Measurements from ENCODE around the gene SEPHS1. TPM values are rescaled to one million over a fixed set of nuclear protein-coding genes. Genes with fewer than 3 reads are reported as not detected.

SEPHS1 gene
- total RNA-seq, 1 donor from 2014 or later: 34.1 TPM

DNA sequence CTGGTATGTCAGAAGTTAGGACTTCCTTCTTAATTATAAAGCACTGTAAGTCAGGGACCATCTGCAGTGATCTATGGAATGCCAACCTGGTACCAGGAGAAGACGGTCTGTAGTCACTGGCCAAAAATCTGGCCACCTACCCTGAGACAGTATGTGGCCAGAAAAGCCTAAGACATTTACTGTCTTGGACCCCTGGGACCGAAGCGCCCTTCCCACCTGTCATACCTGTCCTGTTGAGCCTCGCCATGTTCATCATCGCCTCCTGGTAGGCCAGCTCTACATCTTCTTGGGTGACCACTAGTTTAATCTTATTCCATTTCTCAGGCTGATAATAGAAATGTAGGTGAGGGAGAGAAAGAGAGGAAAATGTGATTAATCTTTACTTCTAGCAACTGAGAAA, 20.0 kb downstream of the SEPHS1 start:
- DNase-seq (ENCODE audit: low read depth in 2 of 2): no peak

DNA sequence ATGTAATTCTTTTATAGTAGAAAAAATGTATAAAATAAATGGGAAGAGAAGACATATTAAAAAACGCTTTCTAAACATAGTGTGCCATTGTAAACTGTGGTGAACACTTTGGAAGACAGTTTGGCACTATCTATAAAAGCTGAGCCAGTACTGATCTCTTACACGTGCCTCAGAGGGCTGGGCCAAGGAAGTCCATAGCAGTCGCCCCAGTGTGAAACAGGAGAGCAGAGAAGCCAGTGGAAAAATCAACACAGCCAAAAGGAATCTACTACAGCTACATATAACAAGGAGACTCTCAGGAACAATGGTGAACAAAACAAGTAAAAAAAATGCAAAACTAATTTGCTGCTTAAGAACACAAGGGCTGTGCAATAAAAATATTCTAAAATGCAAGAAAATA, 20.6 kb downstream of the SEPHS1 start:
- DNase-seq (ENCODE audit: low read depth in 2 of 2): peak in 1 of 2 donors; percentile 12

DNA sequence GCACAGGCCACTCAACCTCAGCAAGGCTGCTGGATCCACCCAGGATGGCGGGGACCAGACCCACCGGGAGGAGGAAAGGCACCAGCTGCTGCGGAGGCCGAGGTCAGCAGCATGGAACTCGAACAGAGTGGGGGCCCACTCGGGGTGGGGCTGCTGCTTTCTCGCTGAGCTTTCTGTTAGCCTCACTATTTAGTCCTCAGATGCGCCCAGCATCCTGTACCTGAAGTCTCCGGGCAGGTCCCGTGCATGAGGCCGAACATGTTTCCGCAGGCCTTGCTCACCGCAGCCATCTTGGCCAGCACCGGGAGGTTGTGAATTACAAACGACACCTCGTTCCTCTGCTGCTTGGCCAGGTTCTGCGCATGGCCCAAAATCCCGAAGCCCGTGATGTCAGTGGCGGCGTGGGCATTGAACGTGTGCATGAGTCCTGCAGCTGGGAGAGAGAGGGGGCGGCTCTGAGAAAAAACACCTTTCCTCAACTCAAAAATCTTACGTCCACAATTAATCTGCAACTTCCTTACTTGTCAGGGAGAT, 25.4 kb downstream of the SEPHS1 start:
- DNase-seq (ENCODE audit: low read depth in 2 of 2): no peak

DNA sequence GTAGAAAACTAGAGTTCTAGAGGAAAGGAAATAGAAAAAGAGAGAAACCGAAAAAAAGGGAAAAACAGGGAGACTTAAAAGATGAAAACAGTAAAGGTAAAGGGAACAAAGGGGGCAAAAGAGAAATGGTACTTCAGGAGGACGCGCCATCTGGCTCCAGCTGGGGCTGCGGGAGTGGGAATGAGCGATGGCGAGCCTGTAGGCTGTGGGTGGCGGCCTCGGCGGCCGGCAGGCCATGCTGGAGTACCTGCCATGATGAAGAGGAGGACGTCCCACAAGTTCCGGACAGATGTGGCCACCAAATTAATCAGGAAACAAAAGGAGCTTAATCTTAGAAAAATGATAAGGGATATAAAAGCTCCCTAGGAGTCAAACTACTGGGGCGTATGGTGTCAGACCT, 26.5 kb downstream of the SEPHS1 start:
- no peak for DNase-seq (ENCODE audit: low read depth in 2 of 2)

DNA sequence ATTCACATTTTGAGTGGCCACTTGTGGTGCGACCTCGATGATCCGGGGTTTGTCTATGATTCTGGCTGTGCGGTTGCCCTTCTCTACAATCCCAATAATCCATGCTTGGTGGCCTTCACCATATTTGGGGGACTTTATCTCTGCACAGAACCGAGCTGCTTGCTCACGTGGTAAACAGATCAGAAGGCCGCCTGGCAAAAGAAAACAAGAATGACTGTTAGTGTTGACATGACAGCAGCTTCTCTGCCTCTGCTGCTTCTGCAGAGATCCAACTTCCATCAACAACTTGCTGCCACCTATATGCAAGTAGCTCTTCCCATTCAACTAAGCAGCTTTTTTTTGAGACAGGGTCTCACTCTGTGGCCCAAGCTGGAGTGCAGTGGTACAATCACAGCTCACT, 28.9 kb downstream of the SEPHS1 start:
- DNase-seq (ENCODE audit: low read depth in 2 of 2): no peak

DNA sequence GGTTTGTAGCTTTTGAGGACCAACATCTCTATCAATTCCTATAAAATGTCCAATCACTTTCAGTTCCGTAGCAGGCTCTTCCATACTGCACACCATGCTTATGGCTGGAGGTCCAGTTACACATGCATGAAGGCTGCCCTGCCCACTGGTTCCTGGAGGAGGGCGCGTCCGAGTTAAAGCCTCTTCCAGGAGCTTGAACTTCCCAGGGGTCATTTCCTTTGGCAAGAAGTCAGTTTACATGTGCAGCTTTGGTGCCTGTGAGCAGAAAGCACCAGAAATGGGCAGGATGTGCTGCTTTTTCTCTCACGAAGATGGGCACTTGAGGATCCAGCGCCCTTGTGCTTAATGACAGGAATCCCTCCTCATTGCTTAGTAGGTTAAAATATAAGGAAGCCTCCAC, 30.6 kb downstream of the SEPHS1 start:
- peak in 1 of 2 donors; percentile 53 for DNase-seq (ENCODE audit: low read depth in 2 of 2)

DNA sequence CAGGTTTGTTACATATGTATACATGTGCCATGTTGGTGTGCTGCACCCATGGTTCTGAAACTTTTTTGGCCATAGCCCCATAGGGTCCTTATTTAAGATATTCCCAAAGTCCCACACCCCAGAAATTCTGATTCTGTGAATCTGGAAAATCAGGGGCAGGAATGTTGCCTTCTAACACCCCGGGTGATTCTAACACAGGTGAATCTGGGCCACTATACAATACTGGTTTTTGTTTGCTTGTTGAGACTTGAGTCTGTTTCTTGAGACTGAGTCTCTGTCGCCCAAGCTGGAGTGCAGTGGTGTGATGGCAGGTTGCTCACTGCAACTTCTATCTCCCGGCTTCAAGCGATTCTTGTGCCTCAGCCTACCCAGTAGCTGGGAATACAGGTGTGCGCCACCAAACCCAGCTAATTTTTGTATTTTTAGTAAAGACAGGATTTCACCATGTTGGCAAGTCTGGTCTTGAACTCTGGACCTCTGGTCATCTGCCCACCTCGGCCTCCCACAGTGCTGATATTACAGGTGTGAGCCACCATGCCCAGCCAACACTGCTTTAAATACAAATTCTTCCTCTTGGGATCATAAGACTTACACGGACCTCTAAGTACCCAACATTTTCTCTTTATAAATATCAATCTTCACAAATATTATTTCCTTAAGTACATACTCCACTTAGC, 31.3 kb downstream of the SEPHS1 start:
- no peak for DNase-seq (ENCODE audit: low read depth in 2 of 2)

DNA sequence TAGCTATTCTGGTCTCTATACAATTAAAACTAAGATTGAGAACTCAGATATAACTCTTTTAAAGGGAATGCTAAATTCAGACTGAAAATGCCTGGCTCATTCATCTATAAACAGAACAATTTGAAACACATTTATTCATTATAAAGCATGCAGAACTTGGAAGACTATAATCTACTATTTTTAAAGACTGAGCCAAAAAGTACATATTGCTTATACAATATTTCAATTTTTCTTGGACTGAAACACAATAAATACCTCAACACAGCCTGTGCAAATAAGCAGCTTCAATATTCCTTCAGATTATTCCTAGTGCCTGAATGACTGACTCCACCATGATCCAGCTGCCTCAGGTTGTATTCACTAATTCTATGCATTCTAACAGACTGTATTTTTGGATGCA, 32.7 kb downstream of the SEPHS1 start:
- no peak for DNase-seq (ENCODE audit: low read depth in 2 of 2)

DNA sequence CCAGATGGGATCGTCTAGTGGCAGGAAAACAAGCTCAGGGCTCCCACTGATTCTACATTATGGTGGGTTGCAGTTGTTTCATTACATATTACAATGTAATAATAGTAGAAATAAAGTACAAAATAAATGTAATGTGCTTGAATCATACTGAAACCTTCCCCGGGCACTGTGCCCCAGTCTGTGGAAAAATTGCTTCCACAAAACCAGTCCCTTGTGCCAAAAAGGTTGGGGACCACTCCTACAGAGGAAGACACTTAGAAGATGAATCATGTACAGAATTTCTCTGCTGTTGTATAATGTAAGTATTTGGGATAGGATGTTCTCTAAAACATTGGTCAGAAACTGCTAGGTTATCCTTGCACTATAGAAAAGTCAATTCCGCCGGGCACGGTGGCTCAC, 36.9 kb downstream of the SEPHS1 start:
- DNase-seq (ENCODE audit: low read depth in 2 of 2): no peak

DNA sequence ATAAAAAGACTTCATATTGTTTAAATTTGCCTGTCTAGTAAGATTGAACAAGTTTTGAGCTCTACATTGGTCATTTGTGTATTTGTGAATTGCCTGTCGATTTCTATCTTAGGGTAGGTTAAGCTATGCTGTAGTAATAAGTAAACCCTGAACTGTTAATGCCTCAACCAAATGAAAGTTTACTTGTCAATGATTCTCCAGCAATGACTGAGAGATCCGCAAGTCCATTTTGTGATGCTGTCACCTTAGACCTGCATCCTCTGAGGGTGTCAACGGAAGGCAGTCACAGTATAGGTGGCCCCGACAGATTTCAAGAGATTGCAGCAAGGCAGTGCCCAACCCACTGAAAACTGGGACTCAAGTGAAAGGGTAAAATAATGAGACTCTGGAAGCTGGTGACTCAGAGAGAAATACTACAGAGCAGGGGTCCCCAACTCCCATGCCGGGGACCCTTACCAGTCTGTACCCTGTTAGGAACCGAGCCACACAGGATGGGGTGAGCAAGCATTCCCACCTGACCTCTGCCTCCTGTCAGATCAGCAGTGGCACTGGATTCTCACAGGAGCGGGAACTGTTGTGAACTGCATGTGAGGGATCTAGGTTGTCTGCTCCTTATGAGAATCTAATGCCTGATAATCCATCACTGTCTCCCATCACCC, 37.4 kb downstream of the SEPHS1 start:
- DNase-seq (ENCODE audit: low read depth in 2 of 2): no peak

DNA sequence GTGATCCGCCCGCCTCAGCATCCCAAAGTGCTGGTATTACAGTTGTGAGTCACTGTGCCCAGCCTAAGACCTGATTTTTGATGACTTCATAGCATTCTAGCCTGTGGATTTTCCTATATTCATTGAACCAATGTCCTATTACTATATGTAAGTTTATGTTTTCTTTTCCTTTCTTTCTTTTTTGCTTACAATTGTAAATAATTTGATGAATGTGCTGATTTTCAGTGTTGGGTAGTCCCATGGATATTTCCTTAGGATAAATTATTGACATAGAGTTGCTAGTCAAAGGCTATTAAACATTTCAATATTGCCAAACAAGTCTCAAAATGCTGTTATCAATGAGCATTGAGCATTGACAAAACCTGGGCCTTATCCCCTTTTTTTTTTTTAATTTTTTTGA, 38.3 kb downstream of the SEPHS1 start:
- DNase-seq (ENCODE audit: low read depth in 2 of 2): no peak

DNA sequence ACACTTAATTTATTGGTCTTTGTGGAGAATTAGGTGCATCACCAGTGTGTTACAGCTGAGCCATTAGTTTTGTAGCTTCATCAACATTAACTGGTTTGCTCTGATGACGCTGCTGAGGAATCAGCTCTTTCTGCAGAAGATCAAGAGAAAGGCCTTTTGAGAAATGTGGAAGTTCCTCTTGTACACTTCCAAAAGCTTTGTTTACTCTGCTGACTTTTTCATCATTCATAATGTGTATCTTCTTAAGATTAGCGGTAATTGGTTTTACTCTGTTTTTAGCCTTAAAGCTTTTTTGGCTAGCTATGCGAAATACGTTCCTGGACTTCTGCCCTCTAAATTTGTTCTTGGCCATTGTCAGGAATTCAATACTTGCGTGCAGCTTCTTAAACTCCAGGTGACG, 40.0 kb downstream of the SEPHS1 start:
- DNase-seq (ENCODE audit: low read depth in 2 of 2): no peak

DNA sequence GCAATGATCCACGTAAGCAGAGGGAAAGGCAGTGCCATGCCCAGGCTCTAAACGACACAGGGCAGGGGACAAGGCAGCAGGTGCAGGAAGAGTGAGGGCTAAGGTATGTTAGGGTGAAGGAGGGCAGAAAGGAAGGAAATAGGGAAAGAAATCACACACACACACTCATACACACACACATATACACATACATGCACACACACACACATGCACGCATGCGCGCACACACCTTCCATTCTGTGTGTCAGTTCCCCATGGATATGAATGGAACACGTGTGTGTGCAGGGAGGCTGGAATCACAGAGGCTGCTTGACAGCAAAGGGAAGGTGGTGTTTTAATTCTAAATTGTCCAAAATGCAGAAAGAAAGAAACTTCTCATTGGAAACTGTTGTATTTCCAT, 42.0 kb downstream of the SEPHS1 start:
- DNase-seq (ENCODE audit: low read depth in 2 of 2): no peak

DNA sequence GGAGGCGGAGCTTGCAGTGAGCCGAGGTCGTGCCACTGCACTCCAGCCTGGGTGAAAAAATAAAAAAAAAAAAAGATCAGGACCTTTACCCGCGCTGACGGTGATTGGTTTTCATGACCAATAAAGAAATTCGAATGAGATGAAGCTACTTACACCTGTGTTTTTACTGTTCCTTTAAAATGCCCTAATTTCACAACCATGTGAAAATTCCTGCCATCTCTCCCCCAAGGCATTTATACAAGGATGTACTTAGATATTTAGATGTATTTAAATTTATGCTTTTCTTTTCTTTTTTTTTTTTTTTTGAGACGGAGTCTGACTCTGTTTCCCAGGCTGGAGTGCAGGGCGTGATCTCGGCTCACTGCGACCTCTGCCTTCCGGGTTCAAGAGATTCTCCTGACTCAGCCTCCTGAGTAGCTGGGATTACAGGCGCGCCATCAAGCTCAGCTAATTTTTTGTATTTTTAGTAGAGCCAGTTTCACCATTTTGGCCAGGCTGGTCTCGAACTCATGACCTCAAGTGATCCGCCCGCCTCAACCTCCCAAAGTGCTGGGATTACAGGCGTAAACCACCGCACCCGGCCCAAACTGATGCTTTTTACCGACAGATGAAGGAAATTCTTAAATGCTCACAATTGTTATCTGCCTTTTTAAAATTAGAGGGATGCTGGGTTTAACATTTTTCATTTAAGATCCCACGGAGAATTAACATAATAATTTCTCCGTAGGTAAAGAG, 45.1 kb downstream of the SEPHS1 start:
- DNase-seq (ENCODE audit: low read depth in 2 of 2): no peak

DNA sequence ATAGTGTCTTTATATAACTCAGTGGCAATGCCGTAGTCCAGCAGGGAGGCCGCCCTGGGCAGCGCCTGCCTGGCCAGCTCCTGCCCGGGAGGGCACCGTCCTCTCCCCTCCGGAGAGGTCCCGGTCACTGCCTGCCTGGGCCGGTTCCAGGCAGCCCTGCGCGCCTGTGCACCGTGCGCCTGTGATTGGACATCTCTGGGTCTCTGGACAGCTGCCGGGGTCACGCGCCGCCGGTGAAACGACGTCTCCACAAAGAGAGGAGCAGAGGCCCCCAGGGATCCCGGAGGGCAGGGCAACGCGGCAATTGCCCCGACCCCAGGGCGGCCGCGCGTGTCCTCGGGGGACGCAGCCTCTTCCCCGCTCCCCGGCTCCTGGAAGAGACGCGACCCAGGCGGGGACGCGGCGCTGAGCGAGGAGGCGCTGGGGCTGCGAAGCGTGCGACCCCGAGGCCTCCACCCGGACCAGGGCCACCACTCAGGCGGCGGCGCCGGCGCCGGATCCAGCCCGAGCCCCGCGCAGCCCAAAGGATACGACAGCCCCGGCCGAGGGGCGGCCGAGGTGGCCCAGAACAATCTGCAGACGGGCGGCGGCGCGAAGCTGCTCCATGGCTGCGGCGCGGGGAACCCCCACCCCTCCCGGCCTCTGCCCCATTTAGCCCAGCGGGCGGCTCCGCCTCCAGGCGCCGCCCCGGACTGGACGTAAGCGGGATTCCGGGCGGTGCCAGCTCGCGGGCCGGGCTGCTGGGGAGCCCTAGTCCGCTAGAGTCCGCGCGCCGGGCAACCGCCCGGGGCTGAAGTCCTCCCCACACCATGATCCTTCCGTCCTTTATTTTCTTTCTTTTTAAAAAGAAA, 48.4 kb downstream of the SEPHS1 start, which contains the start of gene PHYH:
Gene PHYH (minus strand): TSS at position 628 of the 851 bp plus-strand sequence. CDS start 22 bp downstream, at position 606.
- DNase-seq (ENCODE audit: low read depth in 2 of 2): peak; percentile 78 to 90

DNA sequence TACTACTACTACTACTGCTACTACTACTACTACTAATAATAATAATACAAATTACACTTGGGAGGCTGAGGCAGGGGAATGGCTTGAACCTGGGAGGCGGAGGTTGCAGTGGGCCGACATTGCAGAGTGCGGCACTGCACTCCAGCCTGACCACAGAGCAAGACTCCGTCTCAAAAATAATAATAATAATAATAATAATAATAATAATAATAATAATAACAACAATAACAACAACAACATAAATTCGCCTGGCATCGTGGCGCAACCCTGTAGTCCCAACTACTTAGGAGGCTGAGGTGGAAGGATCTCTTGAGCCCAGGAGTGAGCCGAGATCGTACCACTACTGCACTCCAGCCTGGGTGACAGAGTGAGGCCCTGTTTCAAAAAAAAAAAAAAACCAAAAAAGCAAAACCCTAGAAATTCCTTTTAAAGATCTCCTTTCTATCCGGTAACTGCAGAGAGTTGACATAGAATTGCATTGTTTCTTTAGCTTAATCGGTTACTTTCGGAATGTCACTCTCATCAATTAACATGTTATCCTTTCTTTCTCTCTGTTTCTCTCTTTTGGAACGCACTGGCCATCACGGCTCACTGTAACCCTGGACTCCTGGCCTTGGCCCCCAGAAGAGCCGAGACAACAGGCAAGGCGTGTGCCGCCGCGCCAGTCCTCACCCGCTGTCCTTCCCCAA, 49.2 kb downstream of the SEPHS1 start:
- DNase-seq (ENCODE audit: low read depth in 2 of 2): no peak

DNA sequence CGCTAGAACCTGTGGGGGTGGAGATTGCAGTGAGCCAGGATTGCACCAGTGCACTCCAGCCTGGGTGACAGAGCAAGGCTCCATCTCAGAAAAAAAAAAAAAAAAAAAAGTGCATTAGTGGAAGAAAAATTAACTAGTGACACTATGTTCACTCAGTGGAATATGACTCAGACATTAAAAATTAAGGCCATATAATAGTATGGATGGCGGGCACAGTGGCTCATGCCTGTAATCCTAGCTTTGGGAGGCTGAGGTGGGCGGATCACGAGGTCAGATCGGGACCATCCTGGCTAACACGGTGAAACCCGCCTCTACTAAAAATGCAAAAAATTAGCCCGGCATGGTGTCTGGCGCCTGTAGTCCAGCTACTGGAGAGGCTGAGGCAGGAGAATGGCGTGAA, 51.6 kb downstream of the SEPHS1 start:
- DNase-seq (ENCODE audit: low read depth in 2 of 2): no peak

DNA sequence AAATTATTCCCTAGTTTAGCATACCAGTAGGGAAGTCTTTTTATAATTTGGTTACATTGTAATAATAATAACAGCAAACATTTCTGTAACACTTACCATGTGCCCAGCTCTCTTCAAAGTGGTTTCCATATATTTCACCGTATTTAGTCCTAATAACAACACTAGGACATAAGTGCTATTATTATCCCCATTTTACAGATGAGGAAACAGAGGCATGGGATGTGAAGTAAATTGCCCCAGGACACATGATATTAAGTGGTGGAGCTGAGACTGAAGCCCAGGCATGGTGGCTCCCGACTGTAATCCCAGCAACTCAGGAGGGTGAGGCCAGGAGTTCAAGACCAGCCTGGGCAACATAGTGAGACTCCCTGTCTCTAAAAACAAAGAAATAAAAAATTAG, 53.3 kb downstream of the SEPHS1 start:
- no peak for DNase-seq (ENCODE audit: low read depth in 2 of 2)

DNA sequence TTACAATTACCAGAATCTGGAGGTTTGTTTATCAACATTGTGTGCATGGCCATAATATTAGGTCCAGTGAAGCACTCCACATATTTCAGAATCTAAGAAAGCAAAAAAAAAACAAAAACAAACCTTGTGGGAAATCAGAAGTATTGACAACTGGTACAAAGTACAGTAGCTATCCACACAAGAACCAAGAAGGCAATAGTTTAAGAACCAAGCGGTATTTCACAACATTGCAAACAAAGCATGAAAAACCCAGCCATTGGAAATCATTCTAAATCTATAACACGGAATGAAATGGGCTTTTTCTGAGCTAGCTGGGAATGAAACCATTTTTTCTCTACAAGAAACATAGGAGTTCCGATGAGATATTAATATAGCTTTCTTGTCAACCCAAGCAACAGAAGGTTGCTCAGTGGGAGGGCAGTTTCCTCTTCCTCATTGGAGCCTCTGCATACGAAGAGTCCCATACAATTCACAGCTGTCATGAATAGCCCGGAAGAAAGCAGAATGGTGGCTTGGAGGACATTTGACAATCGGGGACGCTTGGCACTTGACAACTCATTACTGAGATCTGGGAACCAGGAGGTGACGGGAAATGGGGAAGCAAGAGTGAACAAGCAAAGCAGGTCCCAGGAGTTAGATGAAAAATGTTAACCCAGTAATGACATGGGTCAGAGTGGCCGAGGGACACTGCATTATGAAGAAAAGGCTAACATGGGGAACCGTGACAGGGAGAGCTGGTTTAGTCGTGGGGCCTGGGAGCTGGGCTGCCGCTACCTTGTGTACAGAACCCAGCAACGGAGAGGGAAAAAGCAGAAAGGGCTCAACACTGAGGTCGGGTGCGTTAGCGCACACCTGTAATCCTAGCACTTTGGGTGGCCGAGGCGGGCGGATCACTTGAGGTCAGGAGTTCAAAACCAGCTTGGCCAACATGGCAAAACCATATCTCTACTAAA, 56.0 kb downstream of the SEPHS1 start:
- DNase-seq (ENCODE audit: low read depth in 2 of 2): no peak

DNA sequence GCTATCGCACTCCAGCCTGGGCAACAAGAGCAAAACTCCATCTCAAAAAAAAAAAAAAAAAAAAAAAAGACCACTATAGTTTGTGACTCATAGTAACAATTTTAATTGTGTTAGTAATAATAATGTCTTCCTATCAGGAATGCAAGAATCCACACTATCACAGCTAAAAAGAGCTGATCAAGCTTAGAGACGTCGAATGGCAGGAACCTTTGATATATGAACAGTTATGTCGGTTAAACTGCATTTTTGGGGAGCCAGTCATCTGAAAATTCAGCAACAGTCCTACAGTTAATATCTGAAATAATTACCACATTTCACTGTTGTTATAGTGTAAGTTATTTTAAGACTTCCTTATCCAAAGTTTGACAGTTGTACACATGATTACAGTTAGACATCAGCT, 57.0 kb downstream of the SEPHS1 start:
- no peak for DNase-seq (ENCODE audit: low read depth in 2 of 2)
